HG03108 (cell line): ENCODE results near the gene HS6ST3.

Experiments
- ATAC-seq: cut with Tn5 transposase; IDR thresholded peaks from one replicate; pipeline ENCODE4 v1.9.1; 2021; ENCODE audit warnings: moderate library complexity; ENCODE audit not compliant: unreplicated experiment

HS6ST3 gene

DNA sequence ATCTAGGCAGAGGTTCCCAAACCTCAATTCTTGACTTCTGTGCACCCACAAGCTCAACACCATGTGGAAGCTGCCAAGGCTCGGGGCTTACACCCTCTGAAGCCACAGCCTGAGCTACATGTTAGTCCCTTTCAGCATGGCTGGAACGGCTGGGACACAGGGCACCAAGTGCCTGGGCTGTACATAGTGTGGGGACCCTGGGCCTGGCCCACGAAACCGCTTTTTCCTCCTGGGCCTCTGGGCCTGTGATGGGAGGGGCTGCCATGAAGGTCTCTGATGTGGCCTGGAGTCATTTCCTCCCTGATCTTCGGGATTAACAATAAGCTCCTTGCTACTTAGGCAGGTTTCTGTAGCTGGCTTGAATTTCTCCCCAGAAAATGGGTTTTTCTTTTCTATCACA lies 108.1 kb downstream of the HS6ST3 start:
- no peak for ATAC-seq

DNA sequence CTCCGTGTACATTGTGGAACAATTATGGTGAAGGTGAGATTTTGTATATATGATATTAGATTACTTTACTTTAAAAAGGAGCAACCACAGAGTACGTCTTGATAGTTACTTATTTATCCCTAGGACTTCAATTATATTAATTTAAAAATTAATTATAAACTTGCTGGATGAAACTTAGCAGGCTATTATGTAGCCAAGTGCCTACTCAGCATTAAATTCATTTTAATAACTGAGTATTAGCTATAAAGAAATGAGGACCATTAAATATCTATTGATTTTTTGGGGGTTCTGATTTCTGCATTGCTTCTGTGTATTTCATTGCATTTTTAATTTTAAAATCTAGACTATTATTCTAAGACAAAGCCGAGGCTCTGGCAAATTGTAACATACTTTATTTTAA lies 109.4 kb downstream of the HS6ST3 start:
- ATAC-seq, result no peak

DNA sequence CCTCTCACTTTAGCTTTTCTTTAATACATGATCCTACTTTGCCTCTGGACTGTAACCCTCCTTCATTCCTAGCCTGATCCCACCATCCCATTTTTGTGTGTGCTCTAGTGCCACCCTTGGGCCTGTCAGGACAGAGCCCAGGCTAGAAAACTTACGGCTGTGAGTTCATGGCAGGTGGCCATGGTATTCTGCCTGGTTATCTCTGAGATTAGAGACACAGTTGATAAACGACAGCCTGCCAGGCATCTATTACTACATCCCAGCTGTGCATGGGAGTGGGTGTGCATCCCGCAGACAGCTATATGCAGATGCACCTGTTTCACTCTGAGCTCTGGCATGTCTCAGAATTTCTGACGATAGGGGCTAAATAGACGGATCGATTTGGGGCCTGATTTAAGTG lies 110.9 kb downstream of the HS6ST3 start:
- no peak for ATAC-seq

DNA sequence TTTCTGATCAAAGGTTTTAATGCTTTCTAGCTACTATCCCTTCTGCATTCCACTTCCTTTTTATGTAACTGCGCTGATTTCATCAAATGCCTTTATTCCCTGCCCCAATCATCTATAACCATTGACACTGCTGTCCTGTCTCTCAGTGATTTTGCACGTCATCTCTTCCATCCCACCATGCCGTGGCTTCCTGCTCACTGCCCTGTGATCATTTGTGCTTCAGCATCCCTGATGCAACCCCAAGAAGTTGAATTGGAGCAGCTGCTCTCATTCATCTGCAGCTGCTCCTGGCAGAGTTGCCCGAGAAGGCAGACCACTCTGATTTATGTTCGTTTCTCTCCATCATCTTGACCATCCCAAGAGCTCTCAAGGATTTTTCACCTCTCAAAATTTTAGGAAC lies 112.4 kb downstream of the HS6ST3 start:
- no peak for ATAC-seq

DNA sequence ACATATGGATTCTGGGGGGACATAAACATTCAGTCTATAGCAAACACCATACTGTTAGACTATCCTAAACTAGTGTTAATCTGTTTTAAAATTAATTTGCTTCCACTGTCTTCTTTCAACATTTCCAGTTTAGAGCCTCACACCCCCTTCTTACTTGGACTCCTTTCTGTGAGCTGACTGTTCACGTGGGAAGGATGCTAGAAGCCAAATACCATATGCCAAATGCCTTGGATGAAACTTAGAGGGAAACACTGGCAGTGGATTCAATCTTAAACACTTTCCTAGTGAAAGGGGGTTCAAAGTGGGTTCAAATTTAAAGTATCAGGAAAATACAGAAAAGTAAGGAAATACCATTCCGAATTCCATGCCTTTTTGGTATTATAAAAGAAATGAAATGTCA lies 113.6 kb downstream of the HS6ST3 start:
- no peak for ATAC-seq

DNA sequence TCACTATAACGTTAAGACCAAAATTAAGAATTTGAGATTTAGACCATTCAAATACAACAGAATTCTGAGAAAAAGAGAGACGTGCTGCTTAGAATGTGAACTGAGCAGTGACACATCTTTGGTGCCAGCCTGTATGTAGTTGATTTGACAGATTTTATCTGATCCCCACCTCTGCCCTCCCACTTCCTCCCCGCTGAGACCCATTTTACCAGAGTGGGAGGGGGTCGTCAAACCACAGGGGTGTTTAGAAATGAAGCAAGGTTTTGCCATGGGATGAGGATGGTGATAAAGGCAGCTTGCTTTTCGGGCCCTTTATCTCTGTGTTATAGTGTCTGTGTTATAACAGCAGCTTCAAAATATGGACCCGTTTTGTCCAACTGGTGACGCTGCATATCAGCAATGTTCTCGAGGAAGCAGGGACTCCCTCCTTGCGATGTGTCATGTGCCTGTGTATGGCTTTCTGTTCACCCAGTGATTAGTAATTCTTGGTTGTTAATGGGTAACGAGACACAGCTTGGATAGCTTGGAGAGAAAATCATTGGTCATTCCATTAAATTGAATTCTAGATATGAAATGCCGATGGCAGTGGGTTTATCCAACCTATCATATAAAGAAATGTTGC lies 125.0 kb downstream of the HS6ST3 start:
- ATAC-seq, result no peak

DNA sequence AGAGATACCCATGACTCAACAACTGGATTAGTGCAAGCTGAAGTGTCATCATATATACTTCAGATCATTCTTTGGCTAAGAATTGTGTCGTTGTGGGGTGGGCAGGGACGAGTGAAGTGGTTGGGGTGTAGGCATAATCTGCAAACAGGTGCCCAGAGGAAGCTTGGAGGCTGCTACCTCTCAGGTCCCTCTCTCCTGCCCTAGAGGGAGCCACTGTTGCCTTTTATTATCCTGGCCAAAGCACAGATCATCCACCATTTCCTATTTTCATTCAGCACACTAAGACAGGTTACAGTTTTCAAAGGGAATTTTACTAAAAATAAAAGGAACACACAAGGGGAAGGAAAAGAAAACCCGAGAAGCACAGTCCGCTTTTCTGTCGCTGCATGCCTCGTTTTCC lies 126.6 kb downstream of the HS6ST3 start:
- ATAC-seq, result no peak

DNA sequence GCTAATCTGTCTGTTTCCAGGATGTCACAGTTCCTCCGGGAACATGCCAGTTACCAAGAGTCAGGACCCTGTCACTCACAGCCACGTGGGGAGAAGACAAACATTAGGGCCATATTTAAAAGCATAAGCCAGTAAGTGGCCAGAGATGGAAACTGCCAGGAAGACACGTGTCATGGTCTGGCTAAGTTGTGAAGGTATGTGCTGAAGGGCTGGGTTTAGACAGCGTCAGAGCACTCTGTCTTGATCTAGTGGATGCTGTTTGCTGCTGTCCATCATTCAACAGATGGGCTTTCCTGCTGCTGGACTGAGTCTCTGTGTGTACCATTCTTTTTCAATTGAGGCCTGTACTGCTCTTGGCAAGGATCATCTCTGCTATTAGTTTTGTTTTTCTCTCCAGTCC lies 128.6 kb downstream of the HS6ST3 start:
- no peak for ATAC-seq

DNA sequence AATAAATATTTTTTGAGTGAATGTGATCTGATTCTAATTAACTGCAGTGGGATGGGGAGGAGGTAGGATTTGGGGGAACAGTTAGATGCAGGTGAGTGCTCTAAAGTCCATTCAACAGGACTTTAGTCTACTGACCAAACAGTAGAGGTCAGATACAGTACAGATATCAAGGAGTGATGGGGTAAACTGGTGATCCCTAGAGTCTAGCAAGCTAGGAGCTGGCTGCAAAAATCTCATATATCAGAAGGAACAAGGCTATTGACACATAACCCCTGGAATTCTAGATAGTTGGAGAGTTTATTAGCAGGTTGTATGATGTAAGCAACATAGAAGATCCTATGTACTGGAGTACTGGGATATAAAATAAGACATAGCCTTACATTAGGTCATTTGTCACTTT lies 131.6 kb downstream of the HS6ST3 start:
- no peak for ATAC-seq

DNA sequence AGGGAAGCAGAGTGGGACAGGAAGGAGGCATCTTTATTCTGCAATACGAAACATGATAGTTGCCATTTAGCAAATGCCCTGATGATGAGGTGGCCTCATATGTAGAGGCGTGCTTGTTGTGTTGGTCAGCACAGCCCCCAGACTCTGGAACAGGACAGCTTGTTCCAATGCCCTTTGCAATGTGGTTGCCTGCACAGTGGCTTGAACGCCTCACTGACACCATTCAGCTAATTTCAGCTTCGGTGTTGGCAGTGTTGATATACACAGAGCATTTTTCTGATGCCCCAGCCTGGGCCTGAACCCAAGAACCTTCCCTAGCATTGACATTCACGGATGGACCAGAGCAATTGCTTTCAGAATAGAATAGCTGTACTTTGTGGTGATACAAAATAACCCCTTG lies 133.3 kb downstream of the HS6ST3 start:
- no peak for ATAC-seq

DNA sequence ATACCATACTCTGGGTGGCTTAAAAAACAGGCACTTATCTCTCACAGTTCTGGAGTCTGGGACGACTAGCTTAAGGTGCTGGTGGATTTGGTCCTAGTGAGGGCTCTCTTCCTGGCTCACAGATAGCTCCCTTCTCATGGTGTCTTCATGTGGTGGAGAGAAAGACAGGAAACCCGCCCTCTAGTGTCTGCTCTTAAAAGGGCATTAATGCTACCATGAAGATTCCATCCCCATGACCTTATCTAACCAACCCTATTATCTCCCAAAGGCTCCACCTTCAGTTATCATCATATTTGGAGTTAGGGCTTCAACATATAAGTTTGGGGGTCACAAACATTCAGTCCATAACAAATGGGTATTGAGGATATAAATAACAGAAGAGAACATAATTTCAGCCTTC lies 139.4 kb downstream of the HS6ST3 start:
- ATAC-seq, result peak; percentile 58

DNA sequence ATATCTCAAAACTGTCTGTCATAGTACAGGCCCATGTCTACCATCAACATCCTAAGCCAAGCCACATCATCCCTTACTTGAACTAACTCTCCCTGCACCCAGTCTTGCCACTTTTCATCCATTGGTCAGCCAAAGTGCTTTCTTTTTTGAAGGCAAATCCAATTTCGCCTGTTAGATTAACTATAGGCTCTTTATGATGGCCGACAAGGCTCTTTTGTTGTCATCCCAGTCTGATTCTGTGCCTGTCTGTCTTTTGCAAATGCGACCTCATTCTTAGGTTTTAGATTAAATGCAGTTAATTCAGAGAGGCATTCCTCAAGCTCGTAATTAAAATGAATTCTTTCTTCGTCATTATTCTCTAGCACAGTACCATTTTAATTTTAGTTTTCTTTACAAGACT lies 148.3 kb downstream of the HS6ST3 start:
- ATAC-seq, result no peak

DNA sequence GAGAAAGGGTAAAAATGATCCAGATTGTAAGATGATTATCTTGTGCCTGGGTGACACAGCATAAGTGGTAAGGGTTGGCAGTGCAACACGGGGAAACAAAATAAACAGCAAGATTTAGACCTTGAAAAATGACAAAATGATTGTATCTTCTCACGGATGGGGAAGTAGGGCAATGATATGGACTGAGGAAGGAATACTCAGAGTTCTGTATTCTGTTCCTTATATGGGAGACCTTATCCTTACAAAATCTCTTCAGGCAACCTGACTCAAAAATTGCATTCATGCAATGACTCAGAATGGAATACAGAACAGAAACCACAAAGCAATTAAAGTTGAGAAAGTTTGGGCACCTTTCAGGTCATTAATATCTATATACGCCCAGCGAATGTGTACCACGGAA lies 149.0 kb downstream of the HS6ST3 start:
- no peak for ATAC-seq

DNA sequence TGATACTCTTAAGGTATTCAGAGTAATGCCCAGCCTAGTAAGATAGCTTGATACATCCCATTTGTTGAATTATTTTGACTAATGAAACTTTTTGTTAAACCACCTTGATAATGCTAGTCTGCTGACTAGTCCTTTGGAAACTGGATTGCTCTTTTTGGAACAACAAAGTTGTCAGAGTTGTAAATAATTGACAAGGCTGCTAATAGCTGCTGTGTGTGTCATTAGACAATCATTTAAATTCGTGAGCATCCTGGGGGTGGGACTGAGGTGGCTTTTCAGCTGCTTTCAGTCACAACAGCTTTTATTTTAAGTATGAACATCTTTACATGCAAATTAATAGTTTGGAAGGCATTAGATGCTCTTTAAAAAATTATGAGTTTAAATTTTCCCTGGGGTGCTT lies 153.5 kb downstream of the HS6ST3 start:
- ATAC-seq, result no peak

DNA sequence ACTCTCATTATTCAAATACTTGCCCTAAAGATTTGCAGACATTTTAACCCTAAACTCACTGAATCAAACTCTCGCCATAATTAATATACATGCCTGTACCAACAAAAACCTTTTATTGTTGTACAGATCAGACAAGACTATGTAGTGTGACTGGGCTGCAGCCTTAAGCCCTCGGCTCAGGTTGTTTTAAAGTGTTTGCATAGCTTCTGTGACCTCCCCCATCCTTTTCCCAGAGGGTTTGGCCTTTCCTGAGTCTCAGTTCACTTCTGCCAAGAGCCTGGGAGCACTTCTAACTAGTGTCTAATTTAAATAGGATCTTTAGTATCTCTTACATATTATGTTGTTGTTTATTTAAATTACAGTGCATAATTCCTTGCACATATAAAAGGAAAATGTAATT lies 158.2 kb downstream of the HS6ST3 start:
- ATAC-seq, result no peak

DNA sequence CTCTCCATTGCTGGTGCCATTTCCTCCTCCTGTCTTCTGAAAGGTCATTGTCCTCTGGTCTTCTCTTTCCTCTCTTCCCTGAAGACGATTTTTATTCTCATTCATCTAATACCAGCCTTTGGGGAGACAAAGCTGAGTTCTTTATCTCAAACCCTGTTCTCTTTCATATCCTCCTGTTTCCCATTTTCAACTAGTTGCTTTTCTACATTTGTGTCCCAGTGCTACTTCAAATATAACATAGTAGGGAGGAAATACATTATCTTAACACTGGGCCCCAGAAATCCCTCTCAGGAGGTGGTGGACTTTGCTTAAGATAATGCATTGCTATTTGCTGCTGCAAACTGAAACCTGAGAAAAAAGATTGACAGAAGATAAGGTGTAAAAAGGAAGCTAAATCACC lies 159.1 kb downstream of the HS6ST3 start:
- ATAC-seq, result no peak

DNA sequence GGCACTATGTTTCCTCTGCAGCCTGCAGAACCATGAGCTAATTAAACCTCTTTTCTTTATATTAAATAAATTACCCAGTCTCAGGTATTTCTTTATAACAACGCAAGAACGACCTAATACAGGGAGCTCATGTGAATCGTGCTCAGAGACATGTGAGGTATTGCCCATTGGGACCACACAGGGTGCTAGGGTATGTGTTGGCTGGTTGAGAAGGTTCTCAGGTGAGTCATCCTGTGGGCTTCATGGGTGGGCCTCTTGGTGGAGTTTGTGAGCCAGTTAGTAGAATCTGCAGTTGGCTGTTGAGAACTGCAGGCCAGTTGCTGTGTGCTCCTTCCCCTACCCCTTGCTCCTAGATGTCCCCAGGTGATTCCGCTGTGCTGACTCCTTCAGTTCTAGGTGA lies 163.0 kb downstream of the HS6ST3 start:
- no peak for ATAC-seq

DNA sequence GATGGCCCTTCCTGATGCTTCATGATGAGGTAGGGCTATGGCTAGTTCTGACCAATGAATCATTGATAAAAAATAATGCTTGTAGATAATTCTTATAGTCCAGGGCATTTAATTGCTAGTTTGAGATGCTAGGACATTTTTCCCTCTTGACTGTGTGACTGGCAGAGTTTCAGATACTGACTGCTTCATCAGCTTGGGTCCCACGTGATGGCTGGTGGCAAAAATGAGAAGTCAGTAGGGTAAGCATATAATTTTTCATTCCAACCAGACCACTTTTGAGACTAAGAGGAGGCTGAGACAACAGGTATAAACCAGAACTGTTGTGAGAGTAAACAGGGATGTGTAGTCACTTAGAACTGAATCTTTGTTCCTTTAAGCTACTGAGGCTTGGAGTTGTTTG lies 183.3 kb downstream of the HS6ST3 start:
- ATAC-seq, result no peak

DNA sequence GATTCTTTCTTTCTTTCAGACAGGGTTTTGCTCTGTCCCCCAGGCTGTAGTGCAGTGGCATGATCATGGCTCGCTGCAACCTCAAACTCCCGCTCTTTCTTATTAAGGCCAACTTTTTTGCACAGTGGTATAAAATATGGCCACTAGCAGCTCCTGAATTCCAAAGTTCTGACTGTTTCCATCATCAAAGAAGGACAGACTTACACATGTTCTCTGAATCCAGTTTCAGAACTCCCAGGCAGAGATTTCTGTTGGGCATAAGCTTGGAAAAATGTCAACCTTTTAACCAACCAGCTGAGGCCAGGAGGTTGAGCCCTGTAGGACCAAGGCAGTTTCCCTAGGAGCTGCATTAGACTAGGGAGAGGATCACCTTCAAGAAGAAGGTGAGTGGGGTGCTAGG lies 184.1 kb downstream of the HS6ST3 start:
- no peak for ATAC-seq

DNA sequence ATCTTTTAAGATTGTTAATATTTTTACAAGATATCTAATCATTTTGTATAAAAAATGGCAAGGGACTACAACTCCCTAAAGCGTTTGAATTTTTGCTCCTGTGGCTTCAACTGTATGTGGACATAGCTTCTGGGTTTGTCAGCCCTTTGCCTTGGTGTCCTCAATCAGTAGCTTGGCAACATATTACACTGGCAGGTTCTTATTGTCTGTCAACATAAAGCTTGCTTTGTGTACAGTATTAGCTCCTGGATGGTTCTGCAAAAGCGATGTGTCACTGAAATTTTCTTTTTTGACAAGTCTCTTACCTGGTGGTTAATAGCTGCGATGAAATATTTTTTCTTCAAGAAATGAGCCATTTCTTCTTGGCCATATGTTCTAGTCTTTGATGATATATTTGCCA lies 190.0 kb downstream of the HS6ST3 start:
- ATAC-seq, result no peak

DNA sequence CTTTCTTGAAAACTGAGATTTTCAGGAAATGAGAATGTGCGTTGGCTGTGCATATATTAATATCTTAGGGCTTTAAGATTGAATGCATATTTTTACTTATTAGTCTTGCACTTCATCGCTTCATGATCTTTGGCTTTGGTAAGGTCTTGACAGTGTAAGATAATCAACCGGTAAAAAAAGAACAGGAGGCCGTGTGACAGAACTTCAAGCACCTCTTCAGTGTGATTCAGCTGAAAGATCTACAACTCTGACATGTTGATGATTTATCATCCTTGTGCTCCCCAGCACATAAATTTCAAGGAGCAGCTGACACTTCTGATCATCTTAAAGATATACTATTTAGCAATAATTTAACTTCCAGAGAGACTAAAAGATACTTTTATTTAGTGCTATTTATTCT lies 195.1 kb downstream of the HS6ST3 start:
- no peak for ATAC-seq

DNA sequence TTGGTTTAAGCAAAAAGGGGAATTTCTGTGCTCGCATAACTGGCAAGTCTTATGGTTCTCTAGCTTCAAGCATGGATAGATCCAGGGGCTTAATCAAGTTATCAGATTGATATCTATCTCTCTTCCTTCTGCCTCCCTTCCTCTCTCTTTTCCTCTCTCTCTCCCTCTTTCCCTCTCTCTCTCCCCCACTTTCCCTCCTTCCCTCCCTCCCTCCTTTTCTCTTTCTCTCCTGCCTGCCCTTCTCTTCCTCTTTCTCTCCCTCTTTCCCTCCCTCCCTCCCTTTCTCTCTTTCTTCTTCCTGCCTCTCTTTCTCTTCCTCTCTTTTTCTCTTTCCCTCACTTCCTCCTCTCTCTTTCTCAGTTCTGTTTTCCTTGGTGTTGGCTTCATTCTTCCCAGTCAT lies 195.8 kb downstream of the HS6ST3 start:
- ATAC-seq, result no peak

DNA sequence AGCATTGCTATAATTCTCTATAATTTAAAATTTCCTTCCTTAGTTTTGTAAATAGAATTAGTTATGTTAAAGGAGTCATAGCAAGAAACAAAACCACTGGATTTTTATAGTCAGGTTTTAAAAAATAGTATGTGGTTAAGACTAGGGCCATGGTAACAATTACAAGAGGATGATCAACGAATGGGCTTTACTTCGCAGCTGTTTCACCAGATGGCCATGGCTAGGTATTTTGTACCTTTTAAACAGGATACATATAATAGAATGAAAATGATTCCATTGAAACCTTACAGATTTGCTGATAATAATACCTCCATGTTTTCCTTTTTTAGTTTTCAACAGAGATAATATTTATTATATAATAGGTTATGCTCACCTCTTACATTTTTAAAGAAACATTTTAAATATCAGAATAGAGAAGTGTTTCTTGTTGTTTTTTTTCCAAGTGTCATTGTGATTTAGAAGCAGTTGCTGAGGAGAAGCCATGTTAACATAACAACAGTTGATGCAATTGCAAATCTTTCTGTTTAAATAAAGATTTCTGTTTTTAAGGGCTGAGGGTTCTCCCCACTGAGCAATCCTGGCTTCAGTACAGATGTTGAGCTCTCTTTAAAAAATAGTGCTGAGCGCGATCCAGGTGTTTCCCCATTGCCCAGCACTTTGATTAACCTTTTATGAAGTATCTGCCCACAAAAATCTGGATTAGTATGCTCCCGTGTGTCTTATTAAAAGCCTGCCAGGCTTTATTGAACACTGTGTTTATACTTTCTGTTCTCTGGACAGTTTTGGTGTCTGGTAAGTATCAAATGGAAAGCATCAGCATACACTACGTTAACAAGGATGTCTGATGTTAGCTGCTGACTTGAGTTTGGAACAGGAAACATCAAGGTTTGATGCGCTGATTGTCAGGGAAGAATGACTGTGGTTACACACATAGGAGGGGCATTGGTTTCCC lies 205.3 kb downstream of the HS6ST3 start:
- no peak for ATAC-seq
